ENCODE results near the gene CA5B.
A peak's percentile ranks its signal among the peaks of the same experiment; 100 is the strongest.
"Not testable (repeated sequence)": the region's sequence is repeated elsewhere in the genome, so short reads cannot be mapped to it uniquely, and the experiment has no call there.

CA5B gene

DNA sequence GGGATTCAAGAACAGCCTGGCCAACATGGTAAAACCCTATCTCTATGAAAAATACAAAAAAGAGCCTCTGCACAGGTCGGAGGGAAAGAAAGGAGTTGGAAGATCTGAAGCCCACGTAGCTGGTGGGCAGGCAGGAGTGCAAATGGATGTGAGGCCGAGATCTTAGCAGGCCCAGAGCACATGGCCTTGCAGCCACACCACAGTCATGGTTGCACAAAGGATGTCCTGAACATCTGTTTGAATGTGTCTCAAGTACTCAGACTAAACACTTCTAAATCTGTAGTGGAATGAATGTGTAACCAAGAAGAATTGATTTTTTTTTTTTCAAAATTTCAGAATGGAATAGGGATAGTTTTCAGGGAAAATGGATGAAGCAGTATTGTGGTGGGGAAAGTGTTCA, 10.8 kb downstream of the CA5B start:
- no peak for DNase-seq (ENCODE audit: low spot score)

DNA sequence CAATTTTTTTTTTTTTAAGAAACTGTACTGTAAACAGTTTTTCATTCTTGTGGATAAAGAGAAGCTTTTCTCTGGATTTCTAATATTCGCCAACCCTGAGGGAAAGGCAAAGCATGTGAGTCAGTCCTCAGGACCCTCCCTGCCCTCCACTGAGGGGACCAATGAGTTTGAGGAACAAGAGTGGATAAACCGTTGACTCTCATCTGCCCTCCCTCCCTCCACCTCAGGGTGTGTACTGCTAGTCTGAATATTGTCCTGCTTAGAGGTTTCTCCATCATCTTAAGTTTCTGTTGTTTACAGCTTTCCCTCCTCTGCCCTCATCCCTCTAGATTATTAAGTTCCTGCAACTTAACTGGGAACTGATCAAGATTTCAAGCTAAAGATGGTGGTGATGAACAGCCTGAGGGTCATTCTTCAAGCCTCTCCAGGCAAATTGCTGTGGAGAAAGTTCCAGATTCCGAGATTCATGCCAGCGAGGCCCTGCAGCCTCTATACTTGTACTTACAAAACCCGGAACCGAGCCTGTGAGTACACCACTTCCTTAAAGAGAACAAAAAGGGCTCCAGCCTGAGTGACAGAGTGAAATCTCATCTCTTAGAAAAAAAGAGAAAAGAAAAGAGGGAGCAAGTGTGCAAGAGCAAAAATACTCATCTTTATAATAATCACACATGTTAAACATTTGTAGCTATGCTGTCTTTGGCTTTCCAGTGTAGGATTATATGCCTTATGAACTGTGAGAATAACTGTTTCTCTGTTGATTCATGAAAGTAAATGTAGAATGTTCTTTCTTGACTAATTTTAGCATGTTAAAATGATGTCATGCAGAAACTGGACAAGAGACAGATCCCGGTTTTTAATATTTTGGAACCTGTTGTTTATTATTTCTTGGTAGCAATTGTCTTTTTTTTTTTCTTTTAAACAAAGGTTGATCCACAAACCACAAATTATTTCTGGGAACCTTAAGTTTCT, 11.9 kb downstream of the CA5B start:
- DNase-seq (ENCODE audit: low spot score) = peak; percentile 10

DNA sequence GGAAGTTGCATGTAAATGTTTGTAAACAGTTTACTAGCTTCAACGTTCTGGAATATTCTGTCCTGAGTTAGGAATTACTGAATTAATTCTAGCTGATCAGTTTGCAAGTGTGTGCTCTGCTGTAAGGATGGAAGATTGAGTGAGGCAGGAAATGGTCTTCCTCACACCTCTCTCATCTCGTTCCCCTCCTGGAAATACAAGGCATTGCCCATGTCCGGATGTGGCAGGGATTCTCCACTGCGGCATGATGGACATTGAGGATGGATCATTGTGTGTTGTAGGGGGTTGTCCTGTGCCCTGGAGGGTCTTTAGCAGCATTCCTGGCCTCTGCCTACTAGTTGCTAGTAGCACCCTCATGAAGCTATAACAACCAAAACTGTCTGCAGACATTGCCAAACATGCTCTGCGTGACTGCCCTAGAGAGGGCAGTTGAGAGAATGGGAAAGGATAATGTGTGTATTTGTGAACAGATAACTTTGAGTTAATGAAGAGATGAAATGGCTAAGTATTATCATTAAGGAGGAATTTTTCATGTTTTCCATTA, 12.6 kb downstream of the CA5B start:
- no peak for DNase-seq (ENCODE audit: low spot score)

DNA sequence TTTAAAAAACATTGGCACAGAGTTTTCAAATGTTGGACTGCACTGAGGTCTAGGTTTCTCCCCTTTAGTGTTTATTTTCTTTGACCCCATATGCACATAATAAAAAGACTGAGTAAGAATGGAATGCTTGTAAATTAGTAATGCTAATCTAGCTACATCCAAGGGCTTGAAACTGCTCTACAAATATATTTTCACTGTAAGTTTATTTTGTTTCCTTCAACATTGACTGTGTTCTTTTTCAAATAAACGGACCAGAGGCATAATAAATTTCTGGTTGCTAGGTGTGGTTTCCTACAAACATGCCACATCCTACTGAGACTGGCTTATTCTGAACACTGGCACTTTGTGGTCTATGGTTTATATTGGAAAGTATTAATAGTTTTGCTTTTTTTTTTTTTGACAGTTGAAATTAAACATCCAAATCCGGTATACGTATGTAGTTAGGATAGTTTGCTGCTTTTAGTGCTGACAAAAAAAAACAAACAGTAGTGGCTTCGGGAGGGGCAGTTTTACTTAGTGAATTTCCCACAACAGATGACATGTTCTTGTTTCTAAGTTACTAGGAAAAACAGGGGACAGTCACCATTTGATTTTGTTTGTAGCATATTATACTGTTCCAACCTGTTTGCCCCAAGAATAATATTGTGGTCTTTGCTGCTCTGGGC, 13.2 kb downstream of the CA5B start:
- no peak for DNase-seq (ENCODE audit: low spot score)

DNA sequence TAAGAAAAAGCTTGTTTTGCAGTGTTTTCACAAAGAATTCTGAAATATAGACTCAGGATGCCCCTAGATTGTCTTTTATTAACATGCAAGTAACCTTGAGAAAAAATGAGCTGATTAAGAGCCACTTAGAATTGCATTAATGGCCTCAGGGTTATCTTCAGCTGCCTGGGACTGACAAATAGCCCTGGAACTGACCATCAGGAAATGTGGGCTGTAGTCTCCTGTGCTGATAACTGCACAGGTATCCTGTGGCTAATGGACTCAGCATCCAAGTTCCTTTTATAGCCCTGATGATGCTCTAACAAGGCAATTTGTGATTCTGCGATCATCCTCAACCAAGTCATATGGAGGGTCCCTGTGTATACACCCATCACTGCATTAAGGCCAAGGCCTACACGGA, 17.0 kb downstream of the CA5B start:
- DNase-seq (ENCODE audit: low spot score) = no peak

DNA sequence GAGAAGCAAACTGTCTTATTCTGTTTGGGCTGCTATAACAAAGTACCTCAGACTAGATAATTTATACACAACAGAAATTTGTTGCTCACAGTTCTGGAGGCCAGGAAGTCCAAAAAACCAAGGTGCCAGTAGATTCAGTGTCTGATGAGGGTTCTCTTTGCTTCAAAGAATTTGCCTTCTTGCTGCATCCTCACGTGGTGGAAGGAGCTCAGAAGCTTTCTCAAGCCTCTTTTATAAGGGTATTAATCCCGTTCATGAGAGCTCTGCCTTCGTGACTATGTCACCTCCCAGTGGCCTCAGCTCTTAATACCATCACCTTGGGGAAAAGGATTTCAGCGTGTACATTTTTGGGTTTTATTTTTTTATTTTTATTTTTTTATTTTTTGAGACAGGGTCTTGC, 20.1 kb downstream of the CA5B start:
- no peak for DNase-seq (ENCODE audit: low spot score)

DNA sequence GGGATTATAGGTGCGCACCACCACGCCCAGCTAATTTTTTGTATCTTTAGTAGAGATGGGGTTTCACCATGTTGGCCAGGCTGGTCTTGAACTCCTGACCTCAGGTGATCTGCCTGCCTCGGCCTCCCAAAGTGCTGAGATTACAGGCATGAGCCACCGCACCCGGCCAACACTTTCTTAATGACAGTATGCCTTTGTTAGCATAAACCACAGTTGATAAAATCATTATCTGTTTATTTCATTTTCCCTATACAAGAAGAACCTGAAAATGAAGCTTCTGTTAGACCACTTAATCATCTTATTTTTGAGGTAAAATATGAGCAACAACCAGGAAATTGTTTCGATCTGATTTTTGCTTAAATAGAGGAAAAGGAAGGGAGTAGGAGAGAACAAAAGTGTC, 21.8 kb downstream of the CA5B start:
- not testable (repeated sequence) for DNase-seq (ENCODE audit: low spot score)

DNA sequence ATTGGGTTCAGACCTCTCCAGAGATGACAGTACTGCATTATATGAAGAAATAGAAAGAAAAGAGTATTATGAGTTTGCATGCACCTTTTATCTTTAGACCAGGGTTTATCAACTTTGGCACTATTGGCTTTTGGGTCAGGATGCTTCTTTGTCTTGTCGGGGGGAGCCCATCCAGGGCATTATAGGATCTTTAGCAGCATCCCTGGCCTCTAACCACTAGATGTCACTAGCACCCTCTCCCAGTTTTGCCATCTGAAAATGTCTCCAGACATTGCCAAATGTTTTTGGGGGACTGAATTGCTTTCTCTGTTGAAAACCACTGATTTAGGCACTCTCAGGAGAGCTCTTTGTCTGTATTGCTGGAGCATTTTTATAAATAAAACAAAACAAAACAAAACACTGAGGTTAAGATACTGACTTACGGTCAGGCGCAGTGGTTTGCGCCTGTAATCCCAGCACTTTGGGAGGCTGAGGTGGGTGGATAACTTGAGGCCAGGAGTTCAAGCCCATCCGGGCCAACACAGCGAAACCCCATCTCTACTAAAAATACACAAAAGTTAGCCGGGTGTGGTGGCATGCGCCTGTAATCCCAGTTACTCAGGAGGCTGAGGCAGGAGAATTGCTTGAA, 23.6 kb downstream of the CA5B start:
- peak; percentile 30 for DNase-seq (ENCODE audit: low spot score)

DNA sequence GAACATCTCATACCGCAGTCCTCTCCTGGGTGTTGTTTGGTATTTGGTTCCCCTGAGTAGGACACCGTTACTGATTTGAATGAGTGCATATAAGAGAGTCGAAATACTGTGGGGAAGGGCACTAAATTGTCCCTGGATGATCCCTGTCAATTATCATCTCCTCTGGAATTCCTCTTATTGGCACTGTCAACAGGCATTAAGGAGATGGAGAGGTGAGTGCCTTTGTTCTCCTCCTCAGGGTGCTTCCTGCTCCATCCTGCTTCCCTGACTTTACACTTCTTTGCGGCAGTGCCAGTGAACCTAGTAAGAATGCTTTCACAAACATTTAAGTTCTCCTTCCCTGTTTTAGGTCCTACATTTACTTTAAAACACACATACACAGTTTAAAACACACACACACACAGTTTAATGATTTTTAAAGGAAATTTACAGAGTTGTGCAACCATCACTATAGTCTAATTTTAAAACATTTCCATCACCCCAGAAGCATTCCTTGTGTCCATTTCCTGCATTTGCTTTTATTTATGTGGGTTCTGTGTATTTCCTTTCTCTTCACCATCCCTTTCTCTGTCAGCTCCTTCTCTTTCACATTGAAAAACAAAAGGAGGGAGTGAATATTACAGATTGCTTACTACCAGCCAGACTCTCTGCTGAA, 31.4 kb downstream of the CA5B start:
- DNase-seq (ENCODE audit: low spot score) = no peak

DNA sequence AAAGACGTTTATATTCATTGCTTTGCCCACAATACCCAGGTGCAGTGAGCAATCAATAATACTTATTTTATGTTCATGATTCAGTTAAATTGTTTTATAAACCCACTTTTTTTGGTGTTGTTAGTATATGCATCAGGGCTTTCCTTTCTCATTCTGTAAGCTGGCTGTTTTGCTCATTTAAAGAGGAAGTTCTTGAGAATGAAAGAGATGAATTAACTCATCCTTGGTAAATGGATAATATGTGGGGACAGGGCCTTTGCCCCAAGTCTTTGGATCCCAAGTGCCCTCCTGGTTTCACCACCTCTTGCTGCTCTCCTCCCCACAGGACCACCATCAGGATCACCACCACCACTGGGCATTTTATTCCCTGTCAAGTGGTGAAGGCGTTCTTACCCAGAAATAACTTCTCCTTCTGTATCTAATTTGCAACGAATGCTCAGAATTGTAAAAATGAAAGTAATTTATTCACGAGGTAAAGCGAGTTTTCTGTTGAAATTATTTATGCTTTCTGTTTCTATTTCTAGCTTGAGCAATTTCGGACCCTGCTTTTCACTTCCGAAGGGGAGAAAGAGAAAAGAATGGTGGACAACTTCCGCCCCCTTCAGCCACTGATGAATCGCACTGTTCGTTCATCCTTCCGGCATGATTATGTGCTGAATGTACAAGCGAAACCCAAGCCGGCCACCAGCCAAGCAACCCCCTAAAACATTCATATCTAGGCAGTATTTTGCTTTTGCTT, 44.1 kb downstream of the CA5B start:
- peak; percentile 20 for DNase-seq (ENCODE audit: low spot score)

DNA sequence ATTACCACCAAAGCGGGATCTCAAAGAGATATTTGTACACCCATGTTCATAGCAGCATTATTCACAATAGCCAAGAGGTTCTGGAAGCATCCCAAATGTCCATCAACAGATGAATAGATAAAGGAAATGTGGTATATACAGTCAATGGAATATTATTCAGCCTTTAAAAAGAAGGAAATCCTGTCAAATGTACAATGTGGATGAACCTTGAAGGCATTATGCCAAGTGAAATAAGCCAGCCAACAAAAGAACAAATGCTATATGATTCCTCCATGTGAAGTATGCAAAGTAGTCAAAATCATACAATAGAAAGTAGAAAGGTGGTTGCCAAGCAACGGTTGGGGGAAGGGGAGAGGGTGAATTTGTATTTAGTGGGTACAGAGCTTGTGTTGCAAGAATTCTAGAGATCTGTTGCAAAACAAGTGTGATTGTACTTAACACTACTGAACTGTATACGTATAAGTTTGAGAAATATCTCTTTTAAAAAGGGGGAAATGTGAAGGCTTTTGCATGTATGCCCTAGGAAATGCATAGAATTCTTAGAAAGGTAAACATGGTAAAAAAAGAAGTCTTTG, 47.2 kb downstream of the CA5B start:
- no peak for DNase-seq (ENCODE audit: low spot score)

DNA sequence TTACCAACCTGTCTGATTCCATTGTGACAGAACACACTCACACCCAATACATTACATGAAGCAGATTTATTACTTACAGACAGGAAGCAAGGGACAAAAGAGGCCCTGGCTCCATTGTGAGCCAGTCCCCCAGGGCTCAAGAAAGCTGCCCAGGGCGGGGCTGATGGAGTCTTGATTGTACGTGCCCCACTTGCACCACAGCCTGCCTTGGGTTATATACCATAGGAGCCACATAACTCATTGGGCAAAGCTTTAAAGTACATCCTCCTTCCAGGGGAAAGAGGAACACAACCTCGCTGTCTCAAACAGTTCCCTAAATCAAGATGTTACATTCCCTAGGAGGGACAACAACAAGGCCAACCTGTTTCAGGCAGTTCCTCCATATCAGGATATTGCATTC, 48.8 kb downstream of the CA5B start:
- no peak for DNase-seq (ENCODE audit: low spot score)

DNA sequence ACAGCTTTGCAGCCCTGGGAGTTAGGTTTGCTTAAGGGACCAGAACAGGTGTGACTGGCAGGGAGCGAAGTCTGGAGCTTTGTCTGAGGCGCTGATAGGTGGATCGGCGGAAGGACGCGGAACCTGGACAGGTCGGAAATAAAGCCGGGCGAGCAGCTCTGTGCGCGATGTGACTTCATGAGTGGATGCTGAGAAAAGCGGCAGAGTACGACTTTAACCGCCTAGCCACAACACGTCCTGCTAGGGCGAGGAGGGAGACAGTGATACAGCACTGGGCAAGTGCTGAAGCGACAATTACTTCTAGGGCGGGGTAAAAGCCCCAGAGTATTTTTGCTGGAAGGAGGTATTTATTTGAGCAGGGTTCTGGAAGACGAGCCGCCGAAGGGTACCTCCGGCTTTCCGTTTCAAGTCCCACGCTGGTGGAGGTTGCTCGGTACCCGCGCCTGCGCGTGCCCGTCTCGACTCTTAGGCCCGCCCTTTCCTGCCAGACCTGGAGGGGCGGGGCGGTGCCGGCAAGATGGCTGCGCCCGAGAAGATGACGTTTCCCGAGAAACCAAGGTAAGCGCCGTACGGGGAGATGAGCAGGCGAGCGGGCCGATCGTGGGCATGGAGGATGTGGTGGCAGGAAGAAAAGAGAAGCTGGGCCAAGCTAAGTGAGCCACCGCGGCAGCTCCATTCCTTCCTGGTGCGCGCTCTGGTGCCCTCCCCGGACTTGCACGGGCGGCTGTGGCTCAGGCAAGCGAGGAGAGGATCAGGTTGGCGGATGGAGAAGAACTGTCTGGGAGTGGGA, 52.1 kb downstream of the CA5B start, which contains the start of gene ZRSR2:
ZRSR2 (plus strand) TSS at position 506 of the 790 bp plus-strand sequence; CDS start at position 518, 12 bp downstream.
- peak; percentile 88 for DNase-seq (ENCODE audit: low spot score)

DNA sequence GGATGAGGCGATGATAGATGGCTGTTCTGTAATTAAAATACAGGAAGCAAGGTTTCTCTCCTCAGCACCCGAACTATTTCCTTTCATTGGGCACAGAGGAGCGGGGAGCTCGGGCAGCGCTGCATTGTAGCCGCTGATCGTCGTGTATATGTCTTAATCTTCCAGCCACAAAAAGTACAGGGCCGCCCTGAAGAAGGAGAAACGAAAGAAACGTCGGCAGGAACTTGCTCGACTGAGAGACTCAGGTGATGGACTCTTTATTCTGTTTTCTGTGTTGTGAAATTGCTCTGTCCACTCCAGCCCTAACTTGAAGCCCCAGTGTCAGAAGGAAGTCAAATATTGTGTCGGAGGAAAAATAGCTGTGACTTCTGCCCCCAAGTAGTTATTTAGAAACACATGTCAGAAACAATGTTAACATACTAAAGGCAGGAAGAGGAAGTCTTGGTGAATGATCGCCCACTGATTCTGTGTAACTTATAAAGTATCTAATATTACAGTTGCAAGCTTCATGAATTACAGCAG, 52.8 kb downstream of the CA5B start:
- DNase-seq (ENCODE audit: low spot score) = peak; percentile 15

DNA sequence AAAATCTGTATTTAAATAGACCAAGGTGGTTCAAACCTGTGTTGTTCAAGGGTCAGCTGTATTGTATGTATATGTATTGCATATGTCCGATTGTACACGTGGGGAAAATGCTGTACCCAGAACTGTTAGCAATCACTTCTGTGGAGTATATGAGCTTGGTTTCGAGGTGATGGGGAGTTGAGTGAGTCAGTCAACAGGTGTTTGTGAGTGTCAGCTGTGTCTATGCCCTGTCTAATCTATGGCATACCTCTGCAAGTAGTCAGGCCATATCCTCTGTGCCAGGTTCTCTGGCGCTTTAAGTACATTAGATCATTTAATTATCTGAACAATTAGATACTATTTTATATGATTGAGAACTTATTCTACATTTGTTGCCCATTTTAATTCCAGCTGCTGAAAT, 59.6 kb downstream of the CA5B start:
- DNase-seq (ENCODE audit: low spot score) = no peak

DNA sequence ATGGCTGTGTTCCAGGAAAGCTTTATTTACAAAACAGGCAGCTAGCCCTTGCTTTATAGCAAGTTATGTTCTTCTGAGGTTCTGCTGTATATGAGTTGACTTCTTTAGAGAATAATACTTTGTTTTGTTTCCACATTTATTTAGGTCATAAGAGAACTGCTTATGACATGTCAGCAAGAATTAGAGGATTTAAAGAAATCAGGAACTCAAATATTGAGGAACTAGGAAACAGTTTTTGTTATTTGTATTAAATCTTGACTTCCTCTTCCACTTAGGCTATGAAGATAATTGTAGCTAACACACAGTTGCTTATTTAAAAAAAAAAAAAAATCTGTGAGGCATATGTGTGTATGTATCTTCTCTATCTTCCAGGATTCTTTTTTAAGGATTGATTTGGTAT, 66.5 kb downstream of the CA5B start:
- DNase-seq (ENCODE audit: low spot score) = no peak

DNA sequence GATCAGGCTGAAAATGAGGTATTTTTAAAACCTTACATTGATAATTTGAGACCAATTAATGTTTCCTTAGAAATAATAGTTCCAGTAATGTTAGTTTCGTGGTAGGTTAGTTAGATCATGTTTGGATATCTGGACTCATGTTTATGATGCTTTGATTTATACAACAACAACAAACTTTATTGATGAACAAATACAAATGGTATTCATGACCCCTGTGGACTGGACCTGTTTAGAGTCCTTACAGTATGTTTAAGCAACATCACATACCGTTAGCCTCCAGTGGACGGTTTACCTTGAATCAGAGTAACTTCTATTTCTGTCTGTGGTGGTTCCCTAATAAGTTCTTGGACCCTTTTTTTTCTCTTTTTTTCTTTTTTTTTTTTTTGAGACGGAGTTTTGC, 70.2 kb downstream of the CA5B start:
- no peak for DNase-seq (ENCODE audit: low spot score)

DNA sequence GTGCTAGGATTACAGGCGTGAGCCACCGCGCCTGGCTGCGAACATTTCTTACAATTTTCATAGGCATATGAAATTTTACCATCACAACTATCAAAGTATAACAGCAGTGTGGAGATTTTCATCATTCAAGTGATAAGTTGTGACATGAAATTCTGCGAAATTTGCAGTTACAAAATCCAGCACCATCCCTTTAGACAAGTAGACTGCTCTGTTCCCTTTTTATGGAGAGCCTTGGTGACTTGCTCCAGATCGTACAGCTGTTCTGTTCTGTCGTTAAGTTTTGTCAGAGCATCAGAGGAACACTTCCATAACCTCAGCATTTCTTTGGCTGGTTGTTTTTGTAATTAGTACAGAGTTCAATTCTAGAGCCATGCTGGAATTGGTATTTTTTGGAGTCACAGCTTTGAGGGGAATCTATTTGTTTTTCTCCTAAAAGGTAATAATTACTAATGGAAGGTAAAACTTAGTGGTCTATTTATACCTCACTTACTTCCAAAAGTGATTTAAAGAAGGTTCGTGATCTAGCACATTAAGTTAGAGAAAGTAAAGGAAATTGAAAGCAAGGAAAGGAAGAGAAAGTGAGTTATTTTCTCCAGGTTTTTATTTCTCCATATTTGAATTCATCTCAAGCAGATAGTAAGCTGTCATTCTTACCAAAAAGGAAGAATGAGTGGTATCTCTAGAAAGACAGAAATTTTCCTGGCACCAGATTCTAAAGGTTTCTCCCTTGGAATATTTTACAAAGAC, 74.3 kb downstream of the CA5B start:
- DNase-seq (ENCODE audit: low spot score) = no peak

DNA sequence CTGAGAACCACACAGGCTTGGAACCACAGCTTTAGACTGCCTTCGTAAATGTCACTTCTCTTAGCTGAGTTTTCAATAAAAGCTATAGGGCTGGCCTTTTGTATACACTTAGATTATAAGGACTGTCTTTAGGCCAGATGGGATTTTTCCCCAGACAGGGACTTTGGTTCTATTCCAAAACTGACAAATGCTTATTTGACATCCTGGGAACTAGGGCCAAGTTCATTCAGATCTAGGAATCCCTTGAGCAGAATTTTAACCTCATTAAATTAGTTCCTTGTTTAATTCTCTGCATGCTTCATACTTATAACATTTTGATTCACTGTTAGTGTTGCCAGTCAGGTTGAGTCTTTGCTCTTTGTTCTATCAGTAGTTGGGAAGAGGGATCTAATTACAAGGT, 75.3 kb downstream of the CA5B start:
- DNase-seq (ENCODE audit: low spot score) = no peak

Measured in germinal center (tissue), 1 donor.